OCI-M2 (cell line): ENCODE results near the gene DROSHA.
"Not testable (repeated sequence)": the region's sequence is repeated elsewhere in the genome, so short reads cannot be mapped to it uniquely, and the experiment has no call there.

Source experiments
- DNase-seq: peaks from one replicate; lab custom pipeline; 2025; ENCODE audit not compliant: unreplicated experiment; lab: John Stamatoyannopoulos, UW

Gene DROSHA

DNA sequence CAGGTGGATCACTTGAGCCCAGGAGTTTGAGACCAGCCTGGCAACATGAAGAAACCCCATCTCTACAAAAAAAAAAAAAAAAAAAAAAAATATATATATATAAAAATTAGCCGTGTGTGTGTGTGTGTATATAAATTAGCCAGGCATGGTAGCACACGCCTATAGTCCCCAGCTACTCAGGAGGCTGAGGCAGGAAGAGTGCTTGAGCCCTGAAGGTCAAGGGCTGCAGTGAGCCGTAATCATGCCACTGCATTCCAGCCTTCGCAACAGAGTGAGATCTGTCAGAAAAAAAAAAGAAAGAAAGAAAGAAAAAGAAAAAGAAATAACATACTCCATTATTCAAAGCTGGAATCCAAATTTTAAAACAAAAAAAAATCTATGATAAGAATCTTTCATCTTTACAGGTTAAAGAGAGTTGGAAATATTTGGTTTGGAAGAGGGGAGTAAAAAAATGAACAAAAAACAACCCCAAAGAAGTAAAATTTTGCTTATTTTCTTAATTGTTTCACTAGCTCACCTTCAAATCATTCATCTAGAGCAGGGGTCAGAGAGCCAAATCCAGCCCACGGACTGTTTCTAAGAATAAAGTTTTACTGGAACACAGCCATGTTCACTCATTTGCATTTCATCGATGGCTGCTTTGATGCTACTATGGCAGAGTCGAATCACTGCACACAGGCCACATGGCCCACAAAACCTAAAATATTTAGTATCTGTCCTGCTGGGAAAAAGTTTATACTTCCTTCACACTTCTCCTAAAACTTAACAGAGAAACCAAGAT, 109.9 kb downstream of the DROSHA start:
- DNase-seq, result no peak

DNA sequence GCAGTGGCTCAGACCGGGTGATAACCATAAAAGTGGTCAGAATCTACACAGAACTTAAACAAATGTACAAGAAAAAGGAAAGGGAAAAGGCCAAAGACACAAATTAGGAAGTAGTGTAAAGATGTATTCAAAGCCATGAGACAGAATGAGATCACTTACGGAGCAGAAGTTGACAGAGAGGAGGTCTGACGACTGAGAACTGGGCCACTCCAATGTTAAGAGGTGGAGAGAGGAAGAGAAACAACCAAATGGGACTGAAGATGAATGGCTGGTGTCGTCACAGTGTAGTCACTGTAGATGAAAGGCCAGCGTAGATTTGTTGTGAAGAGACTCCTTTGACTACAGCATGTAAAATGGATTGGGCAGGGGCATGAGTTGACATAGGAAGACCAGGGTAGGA, 114.4 kb downstream of the DROSHA start:
- DNase-seq, result no peak

- DNase-seq, result no peak
Observed at GRCh38 chr5:31416547-31416946, 115.3 kb downstream of the DROSHA start.

DNA sequence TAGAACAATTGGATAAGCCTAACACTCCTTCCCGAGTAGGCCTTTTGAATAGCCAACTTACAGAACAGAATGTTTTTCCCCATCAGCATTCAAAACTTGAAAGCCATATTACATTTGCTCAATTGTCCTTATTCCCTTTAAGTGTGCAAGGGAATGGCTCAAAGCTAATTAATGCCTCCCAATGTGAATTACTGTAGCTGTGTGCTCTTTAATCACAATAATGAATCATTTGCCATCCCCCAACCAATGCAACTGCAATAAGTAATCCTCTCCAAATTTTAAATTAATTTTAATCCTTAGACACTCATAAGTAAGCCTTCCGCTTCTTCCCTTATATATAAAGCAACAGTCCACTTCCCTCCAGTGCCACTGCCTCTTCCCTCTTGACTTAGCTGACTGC, 115.9 kb downstream of the DROSHA start:
- no peak for DNase-seq

DNA sequence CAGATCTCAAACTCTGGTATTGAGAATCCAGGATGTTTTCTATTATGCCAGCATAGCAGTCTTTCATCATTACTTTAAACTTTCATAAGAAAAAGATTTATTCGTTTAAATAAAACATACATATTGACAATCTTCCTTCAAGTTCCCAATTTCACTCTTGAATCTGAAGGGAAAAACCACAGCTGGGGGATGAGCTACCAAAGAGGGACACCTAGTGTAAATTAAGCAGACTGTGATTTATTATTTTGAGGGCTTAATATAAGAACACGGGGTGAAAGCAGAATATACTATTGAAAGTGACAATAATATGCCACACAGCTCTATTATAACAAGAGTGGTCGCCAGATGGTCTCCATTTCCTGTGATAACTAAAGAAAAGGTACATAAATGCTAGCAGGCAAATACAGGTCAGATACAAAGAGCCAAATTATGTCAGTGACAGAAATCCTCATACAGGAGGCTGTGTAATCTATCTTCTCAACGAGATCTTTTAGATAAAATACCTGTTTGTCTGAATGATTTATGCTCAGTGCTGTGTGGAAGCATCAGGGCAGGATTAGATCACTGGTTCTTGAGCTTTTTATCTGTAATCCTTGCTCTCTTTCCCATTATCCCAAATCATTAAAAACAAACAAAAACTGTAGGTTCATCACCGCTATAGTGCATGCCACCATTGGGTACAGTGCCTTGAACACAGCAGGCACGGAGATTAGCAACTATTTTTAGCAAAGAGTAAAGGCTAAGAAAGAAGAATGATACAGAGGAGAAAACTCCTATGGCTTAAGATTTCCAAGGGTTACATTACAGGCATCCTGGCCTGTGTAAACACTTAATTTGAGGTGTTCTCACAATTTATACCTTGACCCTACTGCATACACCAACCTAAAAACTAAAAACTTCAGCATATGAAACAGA, 116.6 kb downstream of the DROSHA start:
- DNase-seq, result no peak

- no peak for DNase-seq
Observed at GRCh38 chr5:31413030-31413812, 118.7 kb downstream of the DROSHA start.

DNA sequence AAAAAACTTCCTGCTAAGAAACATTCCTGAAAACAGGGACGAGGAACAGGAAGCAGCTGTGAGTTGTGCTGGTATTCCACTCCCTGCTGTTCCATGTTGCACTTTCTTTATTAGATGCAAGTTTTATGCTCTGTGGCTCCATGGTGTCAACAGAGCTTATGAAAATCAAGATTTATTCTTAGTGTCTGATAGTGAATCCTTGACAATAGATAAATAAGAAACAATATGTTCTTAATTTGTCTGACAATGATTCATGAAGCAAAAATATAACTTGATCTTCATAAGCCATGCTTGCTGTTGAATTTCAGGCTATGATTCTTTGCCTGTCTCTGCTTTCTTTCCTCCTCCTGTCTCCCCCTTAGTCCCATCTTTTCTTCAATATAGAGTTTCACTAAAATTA, 119.6 kb downstream of the DROSHA start:
- DNase-seq, result no peak

DNA sequence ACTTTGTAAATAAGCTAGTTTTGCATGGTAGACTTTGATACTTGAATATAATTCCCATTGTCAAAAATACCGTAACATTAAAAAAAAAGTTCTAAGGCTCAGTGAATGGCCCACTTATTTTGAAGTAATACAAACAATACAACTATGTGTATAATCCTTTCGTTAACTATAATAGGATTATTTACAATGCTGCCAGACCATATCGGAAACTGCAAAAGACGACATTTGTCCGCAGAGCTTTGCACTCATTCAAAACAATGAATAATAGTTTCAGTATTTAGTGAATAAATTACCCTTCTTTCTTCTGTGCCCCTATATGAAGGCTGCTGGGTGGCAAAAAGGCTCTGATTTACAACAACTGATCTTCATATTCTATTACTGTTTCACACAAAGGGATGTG, 121.8 kb downstream of the DROSHA start:
- DNase-seq, result no peak

- no peak for DNase-seq
Observed at GRCh38 chr5:31408814-31409213, 123.1 kb downstream of the DROSHA start.

DNA sequence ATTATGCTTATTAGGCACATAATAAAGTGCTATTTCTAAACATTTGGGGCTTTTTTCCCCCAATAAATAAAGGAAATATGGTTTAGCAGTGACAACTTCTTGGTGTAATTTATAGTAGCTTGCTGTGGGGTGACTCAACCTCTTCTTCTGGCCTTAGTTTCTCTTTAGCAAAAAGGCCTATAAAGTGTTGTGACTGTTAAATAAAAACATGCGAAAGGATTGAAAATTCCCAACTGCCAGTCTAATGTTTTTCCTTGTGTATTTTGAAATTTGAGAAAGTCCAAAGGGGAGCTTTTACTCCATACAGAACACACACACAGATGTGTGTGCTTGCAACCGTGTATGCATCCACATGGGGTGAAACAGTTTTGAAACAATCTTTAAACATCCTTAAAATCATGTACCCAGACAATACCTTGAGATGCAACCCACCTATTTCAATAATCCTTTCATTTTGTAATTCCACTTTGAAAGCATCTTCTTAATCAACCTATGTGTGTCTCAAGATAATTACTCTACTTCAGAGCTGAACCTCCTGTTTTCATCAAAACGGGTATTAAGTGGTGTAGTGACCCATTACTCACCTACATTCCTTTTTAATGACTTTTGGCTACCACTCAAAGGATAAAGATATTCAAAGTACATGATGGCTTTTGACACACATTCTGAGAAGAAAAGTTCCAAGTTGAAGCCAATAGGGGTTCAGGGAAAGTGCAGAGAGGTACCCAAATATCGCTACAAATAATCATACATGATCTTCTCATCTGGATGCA, 123.8 kb downstream of the DROSHA start:
- no peak for DNase-seq

- no peak for DNase-seq
Observed at GRCh38 chr5:31404325-31404724, 127.6 kb downstream of the DROSHA start.

DNA sequence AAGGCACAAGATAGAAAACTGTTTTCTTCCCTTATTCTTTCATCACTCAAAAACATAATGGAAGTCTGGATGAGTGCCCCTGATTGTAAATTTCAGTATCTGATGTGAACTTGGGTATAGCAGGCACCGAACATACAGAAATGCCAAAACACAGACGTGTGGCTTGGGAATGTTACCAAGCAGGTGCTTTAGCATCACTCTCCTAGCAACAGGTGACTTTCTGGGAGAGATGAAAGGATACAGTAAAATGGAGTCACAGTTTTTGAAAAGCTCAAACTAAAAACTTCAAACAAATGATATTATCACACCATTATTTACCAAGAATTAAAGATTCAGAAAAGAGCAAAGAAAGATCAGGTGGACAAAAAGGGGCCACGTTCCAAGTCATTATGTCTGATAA, 130.2 kb downstream of the DROSHA start:
- no peak for DNase-seq

GRCh38 chr5:31397926-31398557, 133.9 kb downstream of the DROSHA start:
- no peak for DNase-seq

DNA sequence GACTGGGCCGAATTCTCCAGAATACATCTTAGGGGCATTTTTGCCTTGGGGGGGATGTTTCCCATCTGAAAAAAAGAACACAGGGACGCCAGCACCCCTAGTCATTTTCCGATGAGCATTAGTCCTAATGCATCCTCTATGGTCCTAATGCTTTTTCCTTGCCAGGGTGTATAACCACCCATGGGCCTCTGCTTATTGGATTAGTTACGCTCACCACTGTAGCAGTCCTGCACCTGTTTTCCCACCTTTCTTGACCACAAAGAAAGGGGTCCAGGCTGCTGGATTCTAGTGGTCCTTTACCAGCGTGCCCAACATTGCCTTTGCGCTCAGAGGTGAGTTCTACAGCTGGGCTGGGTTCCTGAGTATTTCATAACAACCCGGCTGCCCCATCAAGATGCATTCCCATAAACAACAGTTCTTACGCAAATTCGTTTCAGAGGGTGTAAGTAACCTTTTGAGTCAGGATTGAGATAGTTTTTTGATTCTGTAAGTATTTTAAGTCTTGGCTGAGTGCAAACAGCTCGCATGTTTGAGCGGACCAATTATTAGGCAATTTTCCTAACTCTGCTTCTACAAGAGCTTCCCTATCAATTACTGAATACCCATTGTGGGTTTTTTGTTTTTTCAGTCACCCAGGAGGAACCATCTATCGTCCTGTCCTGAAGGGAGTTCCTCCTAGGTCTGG, 135.1 kb downstream of the DROSHA start:
- DNase-seq, result no peak

- DNase-seq, result not testable (repeated sequence)
Observed at GRCh38 chr5:31395450-31396045, 136.3 kb downstream of the DROSHA start.

- DNase-seq, result no peak
Observed at GRCh38 chr5:31393126-31393525, 138.8 kb downstream of the DROSHA start.

DNA sequence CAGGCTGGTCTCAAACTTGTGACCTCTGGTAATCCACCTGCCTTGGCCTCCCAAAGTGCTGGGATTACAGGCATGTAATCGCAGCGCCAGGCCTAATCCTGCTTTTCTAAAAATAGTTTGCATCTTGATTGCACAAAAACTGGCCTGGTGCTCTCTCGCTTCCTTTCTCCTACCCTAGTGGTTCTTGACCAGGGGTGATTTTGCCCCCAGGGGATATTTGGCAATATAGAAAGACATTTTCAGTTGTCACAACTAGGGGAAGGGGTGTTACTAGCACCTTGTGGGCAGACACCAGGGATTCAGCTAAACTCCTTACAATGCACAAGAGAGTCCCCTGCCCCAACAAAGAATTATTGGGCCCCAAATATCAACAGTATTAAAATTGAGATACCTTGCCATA, 139.8 kb downstream of the DROSHA start:
- DNase-seq, result no peak

DNA sequence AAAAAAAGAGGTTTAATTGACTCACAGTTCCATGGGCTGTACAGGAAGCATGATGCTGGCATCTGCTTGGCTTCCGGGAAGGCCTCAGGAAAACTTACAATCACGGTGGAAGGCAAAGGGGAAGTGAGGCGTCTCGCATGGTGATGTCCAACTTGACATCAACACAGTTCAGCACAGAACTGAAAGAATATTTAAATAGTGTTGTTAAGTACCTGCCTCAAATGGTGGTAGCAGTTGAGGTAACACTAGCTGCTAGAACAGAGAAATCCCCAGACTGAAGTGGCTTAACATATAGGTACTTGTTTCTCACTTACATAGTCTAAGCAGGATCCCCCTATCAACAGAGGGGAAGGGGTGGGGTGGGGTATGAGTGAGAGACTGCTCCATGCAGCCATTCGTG, 141.6 kb downstream of the DROSHA start:
- DNase-seq, result no peak
